Neural progenitor cell (in vitro differentiated cells): Measurements from ENCODE around the gene MT1H. TPM values are rescaled to one million over a fixed set of nuclear protein-coding genes. Genes with fewer than 3 reads are reported as not detected.

Experiments
- DNase-seq: peaks from one replicate; pipeline ENCODE4 v3.0.0-alpha.2; 2016; ENCODE audit warnings: low spot score
- H2AFZ ChIP-seq: fragments of 200-600 bp; sonication (generic); replicated peaks from 2 replicates; pipeline ENCODE4 v1.6.1; 2016; ENCODE audit warnings: antibody characterized with exemption
- H3F3A ChIP-seq: fragments of 200-600 bp; sonication (generic); 2 replicates; pipeline ENCODE4 v1.6.1; 2016; ENCODE audit warnings: antibody characterized with exemption, low read depth
- H3K27ac ChIP-seq: fragments of 200-600 bp; sonication (generic); 2 replicates; pipeline ENCODE4 v1.5.1; 2016; ENCODE audit warnings: mild to moderate bottlenecking
- H3K27me3 ChIP-seq: fragments of 200-600 bp; sonication (generic); 2 replicates; pipeline ENCODE4 v1.6.1; 2016; ENCODE audit warnings: mild to moderate bottlenecking, moderate library complexity
- H3K36me3 ChIP-seq: fragments of 200-600 bp; sonication (generic); 2 replicates; pipeline ENCODE4 v1.5.1; 2016
- H3K4me1 ChIP-seq: fragments of 200-600 bp; sonication (generic); 2 replicates; pipeline ENCODE4 v1.6.1; 2016; ENCODE audit warnings: mixed run types
- H3K4me2 ChIP-seq: fragments of 200-600 bp; sonication (generic); 2 replicates; pipeline ENCODE4 v1.6.1; 2016
- H3K4me3 ChIP-seq: fragments of 200-600 bp; sonication (generic); 2 replicates; pipeline ENCODE4 v1.5.1; 2016
- H3K79me2 ChIP-seq: fragments of 200-600 bp; sonication (generic); 2 replicates; pipeline ENCODE4 v1.6.1; 2016; ENCODE audit warnings: low read depth
- H3K9ac ChIP-seq: fragments of 200-600 bp; sonication (generic); 2 replicates; pipeline ENCODE4 v1.6.1; 2016
- H3K9me3 ChIP-seq: fragments of 200-600 bp; sonication (generic); 2 replicates; pipeline ENCODE4 v1.5.1; 2016; ENCODE audit warnings: low read depth
- H4K20me1 ChIP-seq: fragments of 200-600 bp; sonication (generic); 2 replicates; pipeline ENCODE4 v1.6.1; 2016; ENCODE audit warnings: low read depth
- H3K27ac Mint-ChIP-seq: 3 replicates; pipeline ENCODE4 v1.8.0; 2021; ENCODE audit warnings: mixed read lengths
- H3K27me3 Mint-ChIP-seq: 2 replicates; pipeline ENCODE4 v1.8.0; 2022; ENCODE audit warnings: low read depth, mild to moderate bottlenecking, inconsistent platforms, moderate library complexity, mixed read lengths; ENCODE audit not compliant: insufficient read depth
- H3K36me3 Mint-ChIP-seq: 3 replicates; pipeline ENCODE4 v1.8.0; 2021; ENCODE audit warnings: mixed read lengths
- H3K4me1 Mint-ChIP-seq: 3 replicates; pipeline ENCODE4 v1.8.0; 2021; ENCODE audit warnings: mixed read lengths
- H3K4me3 Mint-ChIP-seq: 3 replicates; pipeline ENCODE4 v1.8.0; 2021; ENCODE audit warnings: mild to moderate bottlenecking, moderate library complexity, mixed read lengths
- H3K9me3 Mint-ChIP-seq: 3 replicates; pipeline ENCODE4 v1.8.0; 2020; ENCODE audit warnings: mixed read lengths
- EZH2 ChIP-seq: fragments of 200-600 bp; sonication (generic); IDR thresholded peaks from 2 replicates; pipeline ENCODE4 v1.6.1; 2017; ENCODE audit warnings: antibody characterized with exemption, mild to moderate bottlenecking, moderate library complexity
- EZH2phosphoT487 ChIP-seq: fragments of 200-600 bp; sonication (generic); IDR thresholded peaks from 2 replicates; pipeline ENCODE4 v1.6.1; 2017; ENCODE audit warnings: antibody characterized with exemption
- total RNA-seq: library from RNA; depleted of rRNA; stranded (reverse); fragments of >200 nt; gene quantifications from 2 replicates; pipeline ENCODE4 v1.2.3, GENCODE V29; 2015; ENCODE audit warnings: low replicate concordance
- TF ChIP-seq, protein P1 (sequence below): fragments of 200-600 bp; sonication (generic); IDR thresholded peaks from 2 replicates; pipeline ENCODE4 v1.5.1; 2017; ENCODE audit warnings: antibody characterized with exemption, mild to moderate bottlenecking

MT1H gene
- total RNA-seq, 1 donor from 2014 or later, result not detected

DNA sequence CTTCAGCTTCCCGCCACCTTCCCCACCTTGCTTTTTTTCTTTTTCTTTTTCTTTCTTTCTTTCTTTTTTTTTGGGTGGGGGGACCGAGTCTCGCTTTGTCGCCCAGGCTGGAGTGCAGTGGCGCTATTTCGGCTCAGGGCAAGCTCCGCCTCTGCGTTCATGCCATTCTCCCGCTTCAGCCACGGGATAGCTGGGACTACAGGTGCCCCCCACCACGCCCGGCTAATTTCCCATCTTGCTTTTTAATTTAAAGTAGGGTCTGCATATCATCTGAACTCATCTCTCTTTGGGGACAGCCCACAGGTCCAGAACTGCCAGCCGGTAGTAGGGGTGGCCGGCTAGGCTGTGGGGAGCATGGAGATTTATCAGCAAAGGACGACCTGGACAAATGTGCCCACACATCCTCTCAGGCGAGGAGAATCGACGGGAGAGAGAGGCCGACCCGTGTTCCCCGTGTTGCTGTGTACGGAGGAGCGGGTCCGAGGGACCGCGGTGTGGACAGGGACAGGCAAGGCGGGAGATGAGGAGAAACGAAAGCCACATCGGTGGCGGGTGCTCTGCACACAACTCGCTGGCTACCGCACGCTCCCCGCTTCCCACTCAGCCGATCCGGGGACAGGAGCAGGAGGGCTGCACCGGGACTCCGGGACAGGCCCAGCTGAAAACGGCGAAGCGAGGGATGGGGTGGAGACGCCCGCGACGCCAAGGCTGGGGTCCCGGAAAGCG lies 34.7 kb upstream of the MT1H start:
- H4K20me1 ChIP-seq, result peaks cover 69% of the 10 kb centered on the region
- H3K9me3 Mint-ChIP-seq, result peaks cover 3% of the 10 kb centered on the region
- peak; percentile 100 for TF ChIP-seq EZH2
- TF ChIP-seq, protein P1, sequence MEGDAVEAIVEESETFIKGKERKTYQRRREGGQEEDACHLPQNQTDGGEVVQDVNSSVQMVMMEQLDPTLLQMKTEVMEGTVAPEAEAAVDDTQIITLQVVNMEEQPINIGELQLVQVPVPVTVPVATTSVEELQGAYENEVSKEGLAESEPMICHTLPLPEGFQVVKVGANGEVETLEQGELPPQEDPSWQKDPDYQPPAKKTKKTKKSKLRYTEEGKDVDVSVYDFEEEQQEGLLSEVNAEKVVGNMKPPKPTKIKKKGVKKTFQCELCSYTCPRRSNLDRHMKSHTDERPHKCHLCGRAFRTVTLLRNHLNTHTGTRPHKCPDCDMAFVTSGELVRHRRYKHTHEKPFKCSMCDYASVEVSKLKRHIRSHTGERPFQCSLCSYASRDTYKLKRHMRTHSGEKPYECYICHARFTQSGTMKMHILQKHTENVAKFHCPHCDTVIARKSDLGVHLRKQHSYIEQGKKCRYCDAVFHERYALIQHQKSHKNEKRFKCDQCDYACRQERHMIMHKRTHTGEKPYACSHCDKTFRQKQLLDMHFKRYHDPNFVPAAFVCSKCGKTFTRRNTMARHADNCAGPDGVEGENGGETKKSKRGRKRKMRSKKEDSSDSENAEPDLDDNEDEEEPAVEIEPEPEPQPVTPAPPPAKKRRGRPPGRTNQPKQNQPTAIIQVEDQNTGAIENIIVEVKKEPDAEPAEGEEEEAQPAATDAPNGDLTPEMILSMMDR, result no peak
- TF ChIP-seq EZH2phosphoT487, result peak; percentile 99
- H3K36me3 Mint-ChIP-seq, result no peaks in the 10 kb centered on the region
- no peaks in the 10 kb centered on the region for H3K36me3 ChIP-seq
- no peak overlapping the region for H3K27ac Mint-ChIP-seq
- H3K9ac ChIP-seq, result no peak overlapping the region
- peak overlapping the region; percentile 19 for H3K4me3 ChIP-seq
- peak; percentile 42 for DNase-seq
- H3K4me3 Mint-ChIP-seq, result peak overlapping the region; percentile 54
- no peak overlapping the region for H3K27ac ChIP-seq
- H3K4me2 ChIP-seq, result peak overlapping the region; percentile 65
- H3K79me2 ChIP-seq, result no peaks in the 10 kb centered on the region
- H3K27me3 ChIP-seq, result peaks cover 100% of the 10 kb centered on the region
- peak overlapping the region; percentile 17 for H2AFZ ChIP-seq
- no peaks in the 10 kb centered on the region for H3F3A ChIP-seq
- peaks cover 92% of the 10 kb centered on the region for H3K27me3 Mint-ChIP-seq
- no peaks in the 10 kb centered on the region for H3K9me3 ChIP-seq
- peaks cover 16% of the 10 kb centered on the region for H3K4me1 Mint-ChIP-seq
- peaks cover 16% of the 10 kb centered on the region for H3K4me1 ChIP-seq

DNA sequence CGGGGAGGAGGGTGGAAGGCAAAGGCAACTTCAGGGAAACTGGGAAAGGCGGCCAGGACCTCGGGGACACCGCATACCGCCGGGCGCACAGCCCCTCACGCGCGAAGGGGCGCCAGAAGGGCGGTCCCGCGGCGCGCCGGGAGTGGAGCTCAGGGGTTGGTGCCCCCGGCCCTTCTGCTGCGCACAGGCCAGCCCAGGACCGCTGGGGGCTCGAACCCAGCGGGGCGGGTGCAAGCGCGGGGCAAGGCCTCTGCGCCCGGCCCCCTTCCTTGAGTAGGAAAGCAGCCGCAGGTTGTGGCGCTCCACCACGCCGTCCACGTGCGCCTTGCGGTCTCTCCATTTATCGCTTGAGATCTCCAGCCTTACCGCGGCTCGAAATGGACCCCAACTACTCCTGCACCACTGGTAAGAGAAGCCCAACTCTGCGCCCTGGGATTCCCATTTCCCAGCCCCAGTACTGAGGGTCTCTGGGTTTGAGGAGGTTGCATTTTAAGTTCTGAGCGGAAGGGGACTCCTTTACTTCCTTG lies 34.1 kb upstream of the MT1H start:
- TF ChIP-seq EZH2 (peak; percentile 99), EZH2phosphoT487 (peak; percentile 95)
- TF ChIP-seq, protein P1, result no peak
- Histone ChIP-seq H3K4me3 (peak overlapping the region; percentile 19), H3K36me3 (no peaks in the 10 kb centered on the region), H3K9ac (no peak overlapping the region), H4K20me1 (peaks cover 69% of the 10 kb centered on the region), H3K27ac (no peak overlapping the region), H3K27me3 (peaks cover 100% of the 10 kb centered on the region), H3K9me3 (no peaks in the 10 kb centered on the region), H3K4me1 (peaks cover 16% of the 10 kb centered on the region), H3F3A (no peaks in the 10 kb centered on the region), H2AFZ (peak overlapping the region; percentile 17), H3K79me2 (no peaks in the 10 kb centered on the region), H3K4me2 (peak overlapping the region; percentile 65)
- Mint-ChIP-seq H3K27me3 (peaks cover 92% of the 10 kb centered on the region), H3K4me3 (no peak overlapping the region), H3K9me3 (peaks cover 3% of the 10 kb centered on the region), H3K27ac (no peak overlapping the region), H3K36me3 (no peaks in the 10 kb centered on the region), H3K4me1 (peaks cover 17% of the 10 kb centered on the region)
- no peak for DNase-seq

DNA sequence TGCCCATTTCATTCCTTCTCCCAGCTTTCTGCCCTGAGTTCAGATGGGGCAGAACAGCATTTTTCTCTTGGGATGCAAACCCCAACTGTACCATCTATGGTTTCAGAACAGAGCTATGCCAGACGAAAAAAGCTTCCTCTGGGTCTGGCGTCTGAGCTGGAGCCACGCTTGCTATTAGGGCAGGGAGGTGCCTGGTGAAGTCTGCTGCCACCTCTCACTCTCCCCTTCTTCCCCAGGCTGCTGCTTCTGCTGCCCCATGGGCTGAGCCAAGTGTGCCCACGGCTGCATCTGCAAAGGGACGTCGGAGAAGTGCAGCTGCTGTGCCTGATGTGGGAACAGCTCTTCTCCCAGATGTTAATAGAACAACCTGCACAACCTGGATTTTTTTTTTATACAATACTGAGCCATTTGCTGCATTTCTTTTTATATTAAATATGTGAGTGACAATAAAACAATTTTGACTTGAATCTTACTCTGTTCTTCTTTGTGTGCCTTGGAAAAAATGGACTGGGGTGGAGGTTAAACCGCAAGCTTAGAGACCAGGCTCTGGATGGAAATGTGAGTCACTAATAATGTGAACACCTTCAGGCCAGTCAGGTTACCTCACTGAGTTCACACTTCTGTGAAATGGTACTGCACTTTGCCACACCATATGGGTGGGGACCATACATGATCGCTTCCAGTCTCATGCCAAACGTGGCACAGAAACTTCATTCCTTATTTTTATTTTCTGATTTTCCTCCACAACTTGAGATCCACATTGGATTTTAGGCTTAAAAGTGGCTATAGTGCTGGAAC lies 32.8 kb upstream of the MT1H start:
- Mint-ChIP-seq H3K36me3 (no peaks in the 10 kb centered on the region), H3K4me3 (no peak overlapping the region), H3K9me3 (peaks cover 3% of the 10 kb centered on the region), H3K27ac (no peak overlapping the region), H3K4me1 (peaks cover 17% of the 10 kb centered on the region), H3K27me3 (peaks cover 91% of the 10 kb centered on the region)
- Histone ChIP-seq H3K27me3 (peaks cover 100% of the 10 kb centered on the region), H3K4me3 (no peak overlapping the region), H3F3A (no peaks in the 10 kb centered on the region), H3K27ac (no peak overlapping the region), H3K9me3 (no peaks in the 10 kb centered on the region), H3K36me3 (no peaks in the 10 kb centered on the region), H3K79me2 (no peaks in the 10 kb centered on the region), H3K4me1 (peaks cover 16% of the 10 kb centered on the region), H4K20me1 (peaks cover 59% of the 10 kb centered on the region), H3K4me2 (no peak overlapping the region), H2AFZ (no peak overlapping the region), H3K9ac (no peak overlapping the region)
- TF ChIP-seq EZH2phosphoT487, result peak; percentile 33
- no peak for TF ChIP-seq EZH2
- DNase-seq, result no peak
